Neural cell (in vitro differentiated cells): ENCODE measurements around the gene ASIC3. TPM values are rescaled to one million over a fixed set of nuclear protein-coding genes. Genes with fewer than 3 reads are reported as not detected.

Experiments
- H2AFZ ChIP-seq: fragments of 200-600, 300-800 bp; sonication (generic), shearing (Covaris generic); 2 replicates; pipeline ENCODE4 v1.6.0; 2014; ENCODE audit warnings: low read depth, mild to moderate bottlenecking, antibody characterized with exemption, low read length, moderate library complexity
- H3F3A ChIP-seq: fragments of 200-600 bp; shearing (Covaris generic); 2 replicates; pipeline ENCODE4 v1.6.1; 2016; ENCODE audit warnings: mild to moderate bottlenecking, moderate library complexity, mixed read lengths, antibody characterized with exemption, low read length; ENCODE audit not compliant: insufficient read depth, poor library complexity, severe bottlenecking
- H3K27ac ChIP-seq: fragments of 200-600, 300-800 bp; sonication (generic), shearing (Covaris generic); 2 replicates; pipeline ENCODE4 v1.5.1; 2014; ENCODE audit warnings: mild to moderate bottlenecking, low read length, moderate library complexity
- H3K27me3 ChIP-seq: fragments of 300-800, 200-600 bp; sonication (generic), shearing (Covaris generic); 2 replicates; pipeline ENCODE4 v1.6.0; 2014; ENCODE audit warnings: mild to moderate bottlenecking, low read depth, low read length, moderate library complexity; ENCODE audit not compliant: insufficient read depth
- H3K36me3 ChIP-seq: fragments of 300-800, 200-600 bp; sonication (generic), shearing (Covaris generic); 2 replicates; pipeline ENCODE4 v1.5.1; 2014; ENCODE audit warnings: mild to moderate bottlenecking, antibody characterized with exemption, low read length, moderate library complexity; ENCODE audit not compliant: insufficient read depth
- H3K4me2 ChIP-seq: fragments of 300-800, 200-600 bp; sonication (generic), shearing (Covaris generic); 2 replicates; pipeline ENCODE4 v1.6.0; 2014; ENCODE audit warnings: mild to moderate bottlenecking, low read length
- H3K4me3 ChIP-seq: fragments of 300-800, 200-600 bp; sonication (generic), shearing (Covaris generic); 2 replicates; pipeline ENCODE4 v1.5.1; 2014; ENCODE audit warnings: mild to moderate bottlenecking, low read length, moderate library complexity
- H3K79me2 ChIP-seq: fragments of 200-600 bp; shearing (Covaris generic); replicated peaks from 2 replicates; pipeline ENCODE4 v1.6.0; 2014; ENCODE audit warnings: mild to moderate bottlenecking, low read length, moderate library complexity; ENCODE audit not compliant: insufficient read depth
- H3K9ac ChIP-seq: fragments of 300-800, 200-600 bp; sonication (generic), shearing (Covaris generic); 2 replicates; pipeline ENCODE4 v1.6.1; 2016; ENCODE audit warnings: mild to moderate bottlenecking, low read length, mixed read lengths
- H3K9me2 ChIP-seq: fragments of 200-600 bp; shearing (Covaris generic); 2 replicates; pipeline ENCODE4 v1.6.1; 2016; ENCODE audit warnings: mild to moderate bottlenecking, low read length, mixed read lengths; ENCODE audit not compliant: insufficient read depth
- H3K9me3 ChIP-seq: fragments of 200-600, 300-800 bp; sonication (generic), shearing (Covaris generic); 2 replicates; pipeline ENCODE4 v1.6.1; 2016; ENCODE audit warnings: mild to moderate bottlenecking, mixed run types, low read length, moderate library complexity, mixed read lengths
- H4K20me1 ChIP-seq: fragments of 200-600 bp; shearing (Covaris generic); 2 replicates; pipeline ENCODE4 v1.6.1; 2016; ENCODE audit warnings: mild to moderate bottlenecking, mixed run types; ENCODE audit not compliant: insufficient read depth
- CTCF ChIP-seq: fragments of 450-650 bp; IDR thresholded peaks from 2 replicates; pipeline ENCODE4 v1.5.1; 2014; ENCODE audit warnings: antibody characterized with exemption, mild to moderate bottlenecking, moderate library complexity; ENCODE audit not compliant: poor library complexity, severe bottlenecking
- EP300 ChIP-seq: fragments of 450-650 bp; conservative IDR thresholded peaks from 2 replicates; pipeline ENCODE4 v1.6.1; 2014; ENCODE audit warnings: antibody characterized with exemption, mild to moderate bottlenecking, moderate library complexity; ENCODE audit not compliant: poor library complexity, severe bottlenecking
- EZH2 ChIP-seq: fragments of 200-600, 300-800 bp; shearing (Covaris generic), sonication (generic); IDR thresholded peaks from 2 replicates; pipeline ENCODE4 v1.6.1; 2014; ENCODE audit warnings: antibody characterized with exemption, low read length, borderline replicate concordance, mild to moderate bottlenecking; ENCODE audit not compliant: insufficient read depth, poor library complexity, severe bottlenecking
- MXI1 ChIP-seq: fragments of 450-650 bp; conservative IDR thresholded peaks from 2 replicates; pipeline ENCODE4 v1.6.1; 2014; ENCODE audit warnings: antibody characterized with exemption, mild to moderate bottlenecking; ENCODE audit not compliant: poor library complexity, severe bottlenecking
- POLR2AphosphoS5 ChIP-seq: IDR thresholded peaks from 2 replicates; pipeline ENCODE4 v1.6.1; 2012
- RAD21 ChIP-seq: fragments of 450-650 bp; conservative IDR thresholded peaks from 2 replicates; pipeline ENCODE4 v1.6.1; 2014; ENCODE audit warnings: antibody characterized with exemption, mild to moderate bottlenecking, moderate library complexity
- REST ChIP-seq: IDR thresholded peaks from 2 replicates; pipeline ENCODE4 v1.6.1; 2012; ENCODE audit warnings: borderline replicate concordance
- SMC3 ChIP-seq: fragments of 450-650 bp; conservative IDR thresholded peaks from 2 replicates; pipeline ENCODE4 v1.6.1; 2014; ENCODE audit warnings: antibody characterized with exemption, mild to moderate bottlenecking, moderate library complexity; ENCODE audit not compliant: poor library complexity
- TAF1 ChIP-seq: IDR thresholded peaks from 2 replicates; pipeline ENCODE4 v1.6.1; 2012; ENCODE audit warnings: low read depth
- polyA plus RNA-seq: library from polyadenylated mRNA; depleted of rRNA; stranded (reverse); fragments of >200 nt; gene quantifications from 2 replicates; pipeline ENCODE4 v1.2.3, GENCODE V29; 2014

Gene ASIC3
- polyA plus RNA-seq, 1 donor from 2014 or later: 3.3 TPM

GRCh38 chr7:151056283-151056665 lies 7.9 kb downstream of the ASIC3 start:
- Histone ChIP-seq H3K36me3 (no peaks in the 10 kb centered on the region), H4K20me1 (no peaks in the 10 kb centered on the region), H3K9ac (peak overlapping the region; percentile 78), H3K79me2 (no peaks in the 10 kb centered on the region), H3K27me3 (peaks cover 16% of the 10 kb centered on the region), H3F3A (peaks cover 6% of the 10 kb centered on the region), H3K27ac (no peak overlapping the region), H3K9me2 (no peaks in the 10 kb centered on the region), H3K4me2 (peak overlapping the region; percentile 94), H2AFZ (no peak overlapping the region), H3K4me3 (peak overlapping the region; percentile 92), H3K9me3 (no peaks in the 10 kb centered on the region)
- TF ChIP-seq SMC3: no peak
- TF ChIP-seq EZH2: no peak
- TF ChIP-seq REST: no peak
- no peak for TF ChIP-seq TAF1
- no peak for TF ChIP-seq POLR2AphosphoS5
- no peak for TF ChIP-seq MXI1
- no peak for TF ChIP-seq RAD21
- TF ChIP-seq CTCF: no peak
- no peak for TF ChIP-seq EP300

- H3K9me2 ChIP-seq: no peaks in the 10 kb centered on the region
- H3K79me2 ChIP-seq: no peaks in the 10 kb centered on the region
- no peaks in the 10 kb centered on the region for H3K36me3 ChIP-seq
- TF ChIP-seq REST (no peak), TAF1 (no peak), CTCF (no peak), SMC3 (no peak), EP300 (no peak), EZH2 (no peak), RAD21 (no peak), POLR2AphosphoS5 (no peak), MXI1 (no peak)
- H4K20me1 ChIP-seq: no peaks in the 10 kb centered on the region
- peak overlapping the region; percentile 94 for H3K4me2 ChIP-seq
- H3K9me3 ChIP-seq: no peaks in the 10 kb centered on the region
- H2AFZ ChIP-seq: peak overlapping the region; percentile 52
- peaks cover 11% of the 10 kb centered on the region for H3K27me3 ChIP-seq
- H3K4me3 ChIP-seq: peak overlapping the region; percentile 92
- peak overlapping the region; percentile 61 for H3K27ac ChIP-seq
- peak overlapping the region; percentile 78 for H3K9ac ChIP-seq
- H3F3A ChIP-seq: peaks cover 6% of the 10 kb centered on the region
Measured at GRCh38 chr7:151056666-151057505, 8.6 kb downstream of the ASIC3 start.
